ENCODE data around the gene KNDC1. TPM values are rescaled to one million over a fixed set of nuclear protein-coding genes. Genes with fewer than 3 reads are reported as not detected.

Gene KNDC1
- total RNA-seq, 2 donors from 2014 or later: 1.5 to 10.8 TPM

DNA sequence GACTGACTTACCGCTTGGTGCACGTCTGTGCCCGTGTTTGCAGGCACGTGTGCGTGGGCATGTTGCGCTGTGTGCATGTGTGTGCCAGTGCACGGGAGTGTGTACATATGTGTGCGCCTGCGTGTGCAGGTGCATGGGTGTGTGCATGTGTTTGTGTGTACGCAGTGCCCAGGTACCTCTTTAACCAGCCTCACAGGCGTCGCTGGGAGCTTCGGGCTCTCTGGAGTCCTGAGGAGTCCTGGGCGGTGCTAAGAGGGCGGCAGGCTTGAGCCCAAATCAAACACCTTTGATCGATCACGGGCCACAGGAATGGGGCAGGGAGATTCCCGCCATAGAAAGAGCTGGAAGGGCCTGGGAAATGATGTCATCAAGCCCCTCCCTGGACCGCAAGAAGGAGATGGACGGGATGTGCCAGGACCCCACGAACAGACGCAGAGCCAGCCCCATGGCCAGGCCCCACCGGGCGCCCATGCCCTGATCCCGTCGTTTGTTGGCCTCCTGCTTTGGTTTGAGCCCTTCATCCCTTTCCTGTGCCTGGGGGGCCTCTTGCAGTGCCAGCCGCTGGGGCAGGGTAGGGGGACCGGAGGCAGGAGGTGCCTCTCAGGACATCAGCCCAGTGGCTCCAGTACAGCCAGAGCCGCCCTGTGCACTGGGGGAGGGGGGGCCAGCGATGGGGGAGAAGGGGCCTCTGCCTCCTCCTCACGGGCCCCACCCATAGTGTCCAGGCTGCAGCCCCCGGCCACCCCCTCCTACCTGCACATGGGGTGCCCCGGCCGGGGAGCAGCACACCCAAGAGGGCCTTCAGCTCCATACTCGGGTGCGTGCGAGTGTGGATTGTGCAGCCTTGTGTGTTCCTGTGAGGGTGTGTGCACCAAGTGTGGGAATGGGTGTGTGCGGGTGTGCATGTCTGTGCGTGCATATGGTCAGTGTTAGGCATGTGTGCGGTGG is 5.8 kb downstream of the KNDC1 start:
- Histone ChIP-seq H3K27ac (no peak overlapping the region), H3K4me3 (no peak overlapping the region), H3K4me1 (replicated peaks) (peaks cover 5% of the 10 kb centered on the region), H3K27me3 (replicated peaks; ENCODE audit: insufficient read depth) (no peaks in the 10 kb centered on the region), H3K36me3 (no peaks in the 10 kb centered on the region), H3K9me3 (no peaks in the 10 kb centered on the region)
- TF ChIP-seq, protein P1, sequence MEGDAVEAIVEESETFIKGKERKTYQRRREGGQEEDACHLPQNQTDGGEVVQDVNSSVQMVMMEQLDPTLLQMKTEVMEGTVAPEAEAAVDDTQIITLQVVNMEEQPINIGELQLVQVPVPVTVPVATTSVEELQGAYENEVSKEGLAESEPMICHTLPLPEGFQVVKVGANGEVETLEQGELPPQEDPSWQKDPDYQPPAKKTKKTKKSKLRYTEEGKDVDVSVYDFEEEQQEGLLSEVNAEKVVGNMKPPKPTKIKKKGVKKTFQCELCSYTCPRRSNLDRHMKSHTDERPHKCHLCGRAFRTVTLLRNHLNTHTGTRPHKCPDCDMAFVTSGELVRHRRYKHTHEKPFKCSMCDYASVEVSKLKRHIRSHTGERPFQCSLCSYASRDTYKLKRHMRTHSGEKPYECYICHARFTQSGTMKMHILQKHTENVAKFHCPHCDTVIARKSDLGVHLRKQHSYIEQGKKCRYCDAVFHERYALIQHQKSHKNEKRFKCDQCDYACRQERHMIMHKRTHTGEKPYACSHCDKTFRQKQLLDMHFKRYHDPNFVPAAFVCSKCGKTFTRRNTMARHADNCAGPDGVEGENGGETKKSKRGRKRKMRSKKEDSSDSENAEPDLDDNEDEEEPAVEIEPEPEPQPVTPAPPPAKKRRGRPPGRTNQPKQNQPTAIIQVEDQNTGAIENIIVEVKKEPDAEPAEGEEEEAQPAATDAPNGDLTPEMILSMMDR (IDR thresholded peaks at IDR 0.05): no peak
- TF ChIP-seq POLR2AphosphoS5 (IDR thresholded peaks at IDR 0.05): no peak
- no peak for TF ChIP-seq POLR2A (IDR thresholded peaks at IDR 0.05)
- intact Hi-C loops (cut with DNase I): no loop called here
- WGBS: 87% methylated on average over 40 of the region's 40 CpGs
- no peak for DNase-seq (ENCODE audit: low spot score)

DNA sequence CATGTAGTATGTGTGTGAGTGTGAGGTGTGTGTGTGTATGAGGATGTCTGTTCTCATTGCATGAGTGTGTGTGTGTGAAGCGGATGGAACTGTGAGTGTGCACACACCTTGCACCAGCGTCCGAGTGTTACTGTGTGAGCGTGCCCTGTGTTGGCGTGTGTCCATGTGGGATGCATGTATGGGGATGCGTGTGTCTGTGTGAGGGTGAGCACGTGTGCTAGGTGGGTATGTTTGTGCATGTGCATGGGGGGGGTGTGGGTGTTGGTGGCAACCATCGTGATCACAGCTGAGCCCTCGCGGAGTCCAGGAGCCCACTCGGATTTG is 6.4 kb downstream of the KNDC1 start:
- DNase-seq (ENCODE audit: low spot score): no peak
- intact Hi-C loops (cut with DNase I): no loop called here
- H3K27me3 ChIP-seq (replicated peaks; ENCODE audit: insufficient read depth): no peaks in the 10 kb centered on the region
- H3K27ac ChIP-seq: no peak overlapping the region
- 84% methylated on average over 11 of the region's 11 CpGs for whole genome bisulfite sequencing
- H3K36me3 ChIP-seq: no peaks in the 10 kb centered on the region
- TF ChIP-seq POLR2A (IDR thresholded peaks at IDR 0.05) (no peak), POLR2AphosphoS5 (IDR thresholded peaks at IDR 0.05) (no peak)
- TF ChIP-seq, protein P1 (IDR thresholded peaks at IDR 0.05): no peak
- no peaks in the 10 kb centered on the region for H3K4me1 ChIP-seq (replicated peaks)
- H3K4me3 ChIP-seq: no peak overlapping the region
- no peaks in the 10 kb centered on the region for H3K9me3 ChIP-seq

DNA sequence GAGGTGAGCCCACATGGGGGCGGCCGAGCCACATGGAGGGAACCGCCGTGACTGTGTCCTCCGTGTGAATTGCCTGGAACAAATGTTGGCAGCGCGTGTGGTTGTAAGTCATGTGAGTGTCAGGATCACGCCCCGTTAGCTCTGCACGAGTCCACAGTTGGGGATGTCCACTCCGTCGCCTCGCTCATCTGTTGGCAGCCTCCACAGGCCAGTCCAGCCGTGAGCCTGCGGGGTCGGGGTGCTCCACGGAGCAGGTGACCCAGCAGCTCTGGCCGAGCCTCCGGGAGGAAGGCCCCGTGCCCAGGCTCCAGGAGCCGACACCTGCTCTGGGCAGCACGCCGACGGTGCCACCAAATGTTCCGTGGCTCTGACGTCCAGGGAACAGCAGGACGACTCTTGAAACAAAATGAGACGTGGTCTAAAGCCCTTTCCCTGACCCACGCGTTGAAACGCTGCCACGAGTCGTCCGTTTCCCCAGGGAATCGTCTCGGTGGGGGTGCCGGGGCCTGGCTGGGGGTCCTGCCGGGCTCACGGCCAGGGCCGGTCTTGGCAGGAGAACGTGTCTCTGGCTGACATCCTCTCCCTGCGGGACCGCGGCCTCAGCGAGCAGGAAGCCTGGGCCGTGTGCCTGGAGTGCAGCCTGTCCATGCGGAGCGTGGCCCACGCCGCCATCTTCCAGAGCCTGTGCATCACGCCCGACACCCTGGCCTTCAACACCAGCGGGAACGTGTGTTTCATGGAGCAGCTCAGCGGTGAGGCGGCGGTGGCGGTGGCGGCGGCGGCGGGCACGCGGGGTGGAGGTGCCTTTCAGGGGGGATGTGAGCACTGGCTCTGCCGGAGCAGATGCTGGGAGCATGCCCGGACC is 7.0 kb downstream of the KNDC1 start:
- no peaks in the 10 kb centered on the region for H3K9me3 ChIP-seq
- intact Hi-C loops (cut with DNase I): no loop called here
- TF ChIP-seq POLR2A (IDR thresholded peaks at IDR 0.05) (no peak), POLR2AphosphoS5 (IDR thresholded peaks at IDR 0.05) (no peak)
- TF ChIP-seq, protein P1 (IDR thresholded peaks at IDR 0.05): no peak
- no peak overlapping the region for H3K4me3 ChIP-seq
- no peaks in the 10 kb centered on the region for H3K36me3 ChIP-seq
- no peaks in the 10 kb centered on the region for H3K4me1 ChIP-seq (replicated peaks)
- H3K27ac ChIP-seq: no peak overlapping the region
- H3K27me3 ChIP-seq (replicated peaks; ENCODE audit: insufficient read depth): no peaks in the 10 kb centered on the region
- 65% methylated on average over 65 of the region's 66 CpGs for WGBS
- no peak for DNase-seq (ENCODE audit: low spot score)

DNA sequence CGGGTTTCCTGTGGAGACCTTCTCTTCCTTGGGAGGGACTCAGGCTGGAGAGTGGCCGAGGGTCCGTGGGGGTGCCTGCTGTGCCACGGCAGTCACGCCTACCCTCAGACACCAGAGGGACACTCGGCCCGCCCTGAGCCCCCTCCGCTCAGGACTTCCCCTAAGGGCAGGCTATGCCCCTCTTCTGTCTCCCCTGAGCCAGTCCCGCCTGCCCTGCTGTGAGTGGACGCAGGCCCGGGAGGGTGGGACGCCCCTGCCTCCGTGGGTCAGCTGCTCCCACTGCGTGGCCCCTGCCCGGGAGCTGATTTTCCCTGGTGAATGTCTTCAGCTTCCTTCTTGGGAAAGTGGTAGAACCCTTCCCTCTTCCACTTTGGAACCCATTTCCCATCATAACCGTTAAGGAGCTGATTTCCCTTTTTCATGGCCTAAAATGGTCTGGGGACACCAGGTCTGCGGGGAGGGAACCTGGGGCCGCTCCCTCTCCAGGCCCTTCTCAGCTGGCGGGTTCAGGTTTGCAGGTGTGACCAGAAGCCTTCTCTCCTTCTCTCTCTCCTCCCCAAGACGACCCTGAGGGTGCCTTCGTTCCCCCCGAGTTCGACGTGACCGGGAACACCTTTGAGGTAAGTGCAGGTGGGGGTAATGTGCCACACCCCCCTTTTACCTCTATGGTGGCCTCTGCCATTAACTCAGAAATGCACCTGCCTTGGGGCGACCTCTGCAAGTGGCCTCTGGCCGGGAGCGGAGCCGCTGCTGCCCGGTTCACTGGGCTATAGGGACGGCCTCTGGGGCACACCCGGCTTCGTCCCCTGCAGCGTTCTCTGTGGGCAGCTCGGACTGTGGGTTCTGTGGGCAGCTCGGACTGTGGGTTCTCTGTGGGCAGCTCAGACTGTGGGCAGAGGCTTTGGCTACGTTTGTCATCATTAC is 7.9 kb downstream of the KNDC1 start:
- no peak for DNase-seq (ENCODE audit: low spot score)
- no peaks in the 10 kb centered on the region for H3K9me3 ChIP-seq
- H3K27ac ChIP-seq: no peak overlapping the region
- H3K4me3 ChIP-seq: no peak overlapping the region
- H3K27me3 ChIP-seq (replicated peaks; ENCODE audit: insufficient read depth): no peaks in the 10 kb centered on the region
- no peaks in the 10 kb centered on the region for H3K4me1 ChIP-seq (replicated peaks)
- intact Hi-C loops (cut with DNase I): no loop called here
- no peaks in the 10 kb centered on the region for H3K36me3 ChIP-seq
- WGBS: 92% methylated on average over 36 of the region's 37 CpGs
- TF ChIP-seq, protein P1 (IDR thresholded peaks at IDR 0.05): no peak
- no peak for TF ChIP-seq POLR2A (IDR thresholded peaks at IDR 0.05)
- no peak for TF ChIP-seq POLR2AphosphoS5 (IDR thresholded peaks at IDR 0.05)
